Breast epithelium (tissue), 4 donors: ENCODE measurements around the gene HIBCH. TPM values are rescaled to one million over a fixed set of nuclear protein-coding genes. Genes with fewer than 3 reads are reported as not detected.
"Not testable (repeated sequence)": the region's sequence is repeated elsewhere in the genome, so short reads cannot be mapped to it uniquely, and the experiment has no call there.

Source experiments
- DNase-seq, 2 donors: peaks; one replicate each; pipeline ENCODE4 v3.0.0-alpha.2; 2019; ENCODE audit warnings: low spot score in 2 of 2
- H3K27ac ChIP-seq, 2 donors: fragments of 200-600 bp; sonication (generic) in 1 of 2; one replicate each; pipeline ENCODE4 v1.5.1; 2016 to 2019; ENCODE audit warnings: mild to moderate bottlenecking in 1 of 2
- H3K27me3 ChIP-seq, 2 donors: fragments of 200-600 bp; sonication (generic) in 1 of 2; one replicate each; pipeline versions ENCODE4 v1.5.1 to v1.6.0; 2017 to 2019; ENCODE audit warnings: control low read depth in 1 of 2, mild to moderate bottlenecking in 1 of 2
- H3K36me3 ChIP-seq: fragments of 200-600 bp; one replicate; pipeline ENCODE4 v1.5.1; 2019
- H3K4me1 ChIP-seq, 2 donors: fragments of 200-600 bp; sonication (generic); one replicate each; pipeline ENCODE4 v1.5.1; 2016 to 2019; ENCODE audit warnings: control low read depth in 1 of 2
- H3K4me3 ChIP-seq, 3 donors: fragments of 200-600 bp; sonication (generic); 1 replicate in 2 of 3; 2 replicates in 1 of 3; pipeline ENCODE4 v1.5.1; 2016 to 2019; ENCODE audit warnings: mild to moderate bottlenecking in 3 of 3, moderate library complexity in 2 of 3
- H3K9me3 ChIP-seq, 2 donors: fragments of 200-600 bp; sonication (generic) in 1 of 2; one replicate each; pipeline ENCODE4 v1.5.1; 2016 to 2019; ENCODE audit warnings: control low read depth in 1 of 2
- POLR2A ChIP-seq: fragments of 450-650 bp; IDR thresholded peaks from one replicate; pipeline ENCODE4 v1.6.1; 2016; ENCODE audit warnings: antibody characterized with exemption, mild to moderate bottlenecking, moderate library complexity
- POLR2AphosphoS5 ChIP-seq, 3 donors: sonication (generic); formaldehyde crosslinking; IDR thresholded peaks; one replicate each; pipeline ENCODE4 v1.6.1; 2017; ENCODE audit warnings: antibody characterized with exemption in 3 of 3
- intact Hi-C: fragments of 100-400 bp; cut with DNase I; formaldehyde crosslinking; loops from one replicate; pipeline ENCODE4 v1.15.1; 2023; ENCODE audit warnings: low total_unique reads
- total RNA-seq, 3 donors: library from RNA; depleted of rRNA; stranded (reverse); fragments of >200 nt; gene quantifications; one replicate each; pipeline ENCODE4 v1.1.0, GENCODE V29; 2016
- TF ChIP-seq, protein P1 (sequence below), 3 donors: fragments of 450-650 bp; IDR thresholded peaks; one replicate each; pipeline ENCODE4 v1.5.1; 2016 to 2017; ENCODE audit warnings: antibody characterized with exemption in 3 of 3, mild to moderate bottlenecking in 3 of 3, moderate library complexity in 3 of 3

Gene HIBCH
- total RNA-seq, 3 donors from 2014 or later, result 22.2 to 31.8 (median 22.9) TPM

- Histone ChIP-seq H3K27ac (no peak overlapping the region), H3K4me1 (peaks cover 0 to 5% of the 10 kb centered on the region in 2 donors), H3K9me3 (no peaks in the 10 kb centered on the region), H3K4me3 (no peak overlapping the region), H3K27me3 (no peaks in the 10 kb centered on the region), H3K36me3 (no peaks in the 10 kb centered on the region)
- TF ChIP-seq POLR2A (no peak), POLR2AphosphoS5 (IDR thresholded peaks at IDR 0.05) (no peak)
- TF ChIP-seq, protein P1, sequence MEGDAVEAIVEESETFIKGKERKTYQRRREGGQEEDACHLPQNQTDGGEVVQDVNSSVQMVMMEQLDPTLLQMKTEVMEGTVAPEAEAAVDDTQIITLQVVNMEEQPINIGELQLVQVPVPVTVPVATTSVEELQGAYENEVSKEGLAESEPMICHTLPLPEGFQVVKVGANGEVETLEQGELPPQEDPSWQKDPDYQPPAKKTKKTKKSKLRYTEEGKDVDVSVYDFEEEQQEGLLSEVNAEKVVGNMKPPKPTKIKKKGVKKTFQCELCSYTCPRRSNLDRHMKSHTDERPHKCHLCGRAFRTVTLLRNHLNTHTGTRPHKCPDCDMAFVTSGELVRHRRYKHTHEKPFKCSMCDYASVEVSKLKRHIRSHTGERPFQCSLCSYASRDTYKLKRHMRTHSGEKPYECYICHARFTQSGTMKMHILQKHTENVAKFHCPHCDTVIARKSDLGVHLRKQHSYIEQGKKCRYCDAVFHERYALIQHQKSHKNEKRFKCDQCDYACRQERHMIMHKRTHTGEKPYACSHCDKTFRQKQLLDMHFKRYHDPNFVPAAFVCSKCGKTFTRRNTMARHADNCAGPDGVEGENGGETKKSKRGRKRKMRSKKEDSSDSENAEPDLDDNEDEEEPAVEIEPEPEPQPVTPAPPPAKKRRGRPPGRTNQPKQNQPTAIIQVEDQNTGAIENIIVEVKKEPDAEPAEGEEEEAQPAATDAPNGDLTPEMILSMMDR (IDR thresholded peaks at IDR 0.05), result no peak
- DNase-seq, result no peak
- intact Hi-C loops, result no loop called here
These were observed 43.3 kb upstream of the HIBCH start for GRCh38 chr2:190362894-190363293.

DNA sequence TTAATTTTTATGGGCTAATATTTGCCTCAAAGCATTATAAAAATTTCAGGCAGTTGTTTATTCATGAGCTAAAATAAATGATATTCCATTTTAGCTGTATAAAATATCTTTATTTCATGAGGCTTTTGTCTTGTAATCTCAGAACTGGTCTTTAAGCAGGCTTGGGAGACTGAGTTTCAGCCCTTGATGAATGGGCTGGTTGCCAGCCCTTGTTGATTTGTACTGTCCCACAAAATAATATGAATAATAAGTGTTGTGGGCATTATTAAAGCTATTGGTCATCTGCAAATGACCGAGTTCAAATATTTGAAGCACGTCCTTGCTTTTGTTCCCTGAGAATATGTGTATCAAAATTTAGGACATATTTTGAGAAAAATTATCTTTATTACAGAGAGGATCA, 41.9 kb upstream of the HIBCH start:
- Histone ChIP-seq H3K9me3 (no peaks in the 10 kb centered on the region), H3K27ac (no peak overlapping the region), H3K4me3 (no peak overlapping the region), H3K4me1 (peaks cover 0 to 5% of the 10 kb centered on the region in 2 donors), H3K36me3 (no peaks in the 10 kb centered on the region), H3K27me3 (no peaks in the 10 kb centered on the region)
- TF ChIP-seq, protein P1 (IDR thresholded peaks at IDR 0.05), result no peak
- TF ChIP-seq POLR2A, result no peak
- TF ChIP-seq POLR2AphosphoS5 (IDR thresholded peaks at IDR 0.05), result no peak
- DNase-seq, result no peak
- intact Hi-C loops, result no loop called here

GRCh38 chr2:190360965-190361364, 41.3 kb upstream of the HIBCH start:
- H3K4me3 ChIP-seq, result no peak overlapping the region
- peaks cover 0 to 5% of the 10 kb centered on the region in 2 donors for H3K4me1 ChIP-seq
- H3K36me3 ChIP-seq, result no peaks in the 10 kb centered on the region
- no peak overlapping the region for H3K27ac ChIP-seq
- TF ChIP-seq POLR2AphosphoS5 (IDR thresholded peaks at IDR 0.05) (no peak), POLR2A (no peak)
- TF ChIP-seq, protein P1 (IDR thresholded peaks at IDR 0.05), result no peak
- intact Hi-C loops, result no loop called here
- no peak for DNase-seq
- H3K27me3 ChIP-seq, result no peaks in the 10 kb centered on the region
- no peaks in the 10 kb centered on the region for H3K9me3 ChIP-seq

DNA sequence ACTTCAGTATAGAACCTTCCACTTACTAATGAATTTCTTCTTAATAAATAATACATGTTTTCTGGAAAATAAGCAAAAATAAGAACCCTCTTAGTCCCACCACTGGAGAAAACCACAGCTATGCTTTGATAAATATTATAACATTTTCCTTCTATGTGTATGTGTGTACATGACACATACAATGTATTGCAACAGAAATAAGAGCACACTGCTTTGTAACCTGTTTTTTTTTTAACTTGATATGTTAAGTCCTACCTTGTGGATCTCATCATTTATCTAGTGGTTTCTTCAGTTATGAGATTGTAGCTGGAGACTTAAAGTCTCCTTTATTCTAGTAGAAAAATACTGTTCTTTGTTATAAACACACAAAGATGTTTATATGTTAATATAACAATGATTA, 40.9 kb upstream of the HIBCH start:
- Histone ChIP-seq H3K9me3 (no peaks in the 10 kb centered on the region), H3K27me3 (no peaks in the 10 kb centered on the region), H3K36me3 (no peaks in the 10 kb centered on the region), H3K4me3 (no peak overlapping the region), H3K27ac (peak overlapping the region in 1 of 2 donors; percentile 79), H3K4me1 (peaks cover 0 to 5% of the 10 kb centered on the region in 2 donors)
- intact Hi-C loops, result no loop called here
- TF ChIP-seq, protein P1 (IDR thresholded peaks at IDR 0.05), result no peak
- TF ChIP-seq POLR2AphosphoS5 (IDR thresholded peaks at IDR 0.05) (no peak), POLR2A (no peak)
- no peak for DNase-seq

GRCh38 chr2:190358655-190359448, 39.2 kb upstream of the HIBCH start:
- TF ChIP-seq POLR2AphosphoS5 (IDR thresholded peaks at IDR 0.05), result peak in 1 of 3 donors; percentile 26
- H3K36me3 ChIP-seq, H3K4me1 ChIP-seq, H3K27me3 ChIP-seq, DNase-seq, H3K4me3 ChIP-seq, H3K9me3 ChIP-seq, intact Hi-C loops: not testable (repeated sequence)
- H3K27ac ChIP-seq, result peak overlapping the region; percentile 79 to 81
